ENCODE data around the gene SRP19. TPM values are rescaled to one million over a fixed set of nuclear protein-coding genes. Genes with fewer than 3 reads are reported as not detected.

SRP19 gene
- total and polyA plus RNA-seq, 9 of the 15 experiments (the other 6 are each of a cell fraction or from before 2014, with no cell fraction given) = 52.3 to 357 (median 146) TPM

DNA sequence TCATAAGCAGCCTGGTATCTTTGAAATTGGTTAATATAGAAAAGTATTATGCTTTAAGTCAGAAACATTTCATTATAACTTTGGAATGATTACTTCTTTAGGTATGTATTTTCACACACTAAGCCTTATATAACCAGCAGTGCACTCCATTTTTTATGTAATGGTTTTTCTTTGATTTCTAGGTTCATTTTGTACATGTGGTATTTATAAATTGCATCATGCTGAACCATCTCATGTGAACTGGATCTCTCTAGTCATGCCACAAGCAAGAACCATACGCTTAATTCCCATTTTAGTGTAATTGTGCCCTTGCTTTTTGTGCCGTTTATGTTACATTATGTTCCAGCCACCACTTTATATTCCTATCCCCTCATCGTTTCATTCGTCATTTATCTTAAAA, 38.6 kb upstream of the SRP19 start (continued):
- TF ChIP-seq, protein P1, sequence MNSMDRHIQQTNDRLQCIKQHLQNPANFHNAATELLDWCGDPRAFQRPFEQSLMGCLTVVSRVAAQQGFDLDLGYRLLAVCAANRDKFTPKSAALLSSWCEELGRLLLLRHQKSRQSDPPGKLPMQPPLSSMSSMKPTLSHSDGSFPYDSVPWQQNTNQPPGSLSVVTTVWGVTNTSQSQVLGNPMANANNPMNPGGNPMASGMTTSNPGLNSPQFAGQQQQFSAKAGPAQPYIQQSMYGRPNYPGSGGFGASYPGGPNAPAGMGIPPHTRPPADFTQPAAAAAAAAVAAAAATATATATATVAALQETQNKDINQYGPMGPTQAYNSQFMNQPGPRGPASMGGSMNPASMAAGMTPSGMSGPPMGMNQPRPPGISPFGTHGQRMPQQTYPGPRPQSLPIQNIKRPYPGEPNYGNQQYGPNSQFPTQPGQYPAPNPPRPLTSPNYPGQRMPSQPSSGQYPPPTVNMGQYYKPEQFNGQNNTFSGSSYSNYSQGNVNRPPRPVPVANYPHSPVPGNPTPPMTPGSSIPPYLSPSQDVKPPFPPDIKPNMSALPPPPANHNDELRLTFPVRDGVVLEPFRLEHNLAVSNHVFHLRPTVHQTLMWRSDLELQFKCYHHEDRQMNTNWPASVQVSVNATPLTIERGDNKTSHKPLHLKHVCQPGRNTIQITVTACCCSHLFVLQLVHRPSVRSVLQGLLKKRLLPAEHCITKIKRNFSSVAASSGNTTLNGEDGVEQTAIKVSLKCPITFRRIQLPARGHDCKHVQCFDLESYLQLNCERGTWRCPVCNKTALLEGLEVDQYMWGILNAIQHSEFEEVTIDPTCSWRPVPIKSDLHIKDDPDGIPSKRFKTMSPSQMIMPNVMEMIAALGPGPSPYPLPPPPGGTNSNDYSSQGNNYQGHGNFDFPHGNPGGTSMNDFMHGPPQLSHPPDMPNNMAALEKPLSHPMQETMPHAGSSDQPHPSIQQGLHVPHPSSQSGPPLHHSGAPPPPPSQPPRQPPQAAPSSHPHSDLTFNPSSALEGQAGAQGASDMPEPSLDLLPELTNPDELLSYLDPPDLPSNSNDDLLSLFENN (IDR thresholded peaks at IDR 0.05; ENCODE audit: low read depth in 2 of 2, low read length in 2 of 2) = no peak

DNA sequence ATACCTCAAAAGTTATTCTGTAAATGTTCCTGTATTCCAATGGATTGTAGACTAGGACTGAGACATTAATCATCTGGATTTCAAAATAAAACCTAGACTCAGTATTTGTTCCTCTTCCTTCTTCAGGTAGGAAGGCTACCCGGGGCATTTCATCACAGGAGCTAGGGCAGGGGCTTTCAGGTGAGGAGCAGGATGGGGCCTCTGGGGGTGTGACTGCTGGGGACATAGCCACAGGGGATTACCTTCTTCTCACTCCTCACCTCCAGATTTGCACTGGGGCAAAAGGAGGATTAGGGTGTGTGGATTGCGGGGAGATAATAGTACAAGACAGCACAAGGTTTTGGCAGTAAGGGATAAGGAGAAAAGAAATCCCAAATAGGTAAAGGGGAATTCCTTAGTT, 37.9 kb upstream of the SRP19 start:
- WGBS (ENCODE audit: insufficient coverage, low coverage, missing lambda C conversion rate) = 75% methylated on average over 2 of the region's 2 CpGs
- TF ChIP-seq, protein P2, sequence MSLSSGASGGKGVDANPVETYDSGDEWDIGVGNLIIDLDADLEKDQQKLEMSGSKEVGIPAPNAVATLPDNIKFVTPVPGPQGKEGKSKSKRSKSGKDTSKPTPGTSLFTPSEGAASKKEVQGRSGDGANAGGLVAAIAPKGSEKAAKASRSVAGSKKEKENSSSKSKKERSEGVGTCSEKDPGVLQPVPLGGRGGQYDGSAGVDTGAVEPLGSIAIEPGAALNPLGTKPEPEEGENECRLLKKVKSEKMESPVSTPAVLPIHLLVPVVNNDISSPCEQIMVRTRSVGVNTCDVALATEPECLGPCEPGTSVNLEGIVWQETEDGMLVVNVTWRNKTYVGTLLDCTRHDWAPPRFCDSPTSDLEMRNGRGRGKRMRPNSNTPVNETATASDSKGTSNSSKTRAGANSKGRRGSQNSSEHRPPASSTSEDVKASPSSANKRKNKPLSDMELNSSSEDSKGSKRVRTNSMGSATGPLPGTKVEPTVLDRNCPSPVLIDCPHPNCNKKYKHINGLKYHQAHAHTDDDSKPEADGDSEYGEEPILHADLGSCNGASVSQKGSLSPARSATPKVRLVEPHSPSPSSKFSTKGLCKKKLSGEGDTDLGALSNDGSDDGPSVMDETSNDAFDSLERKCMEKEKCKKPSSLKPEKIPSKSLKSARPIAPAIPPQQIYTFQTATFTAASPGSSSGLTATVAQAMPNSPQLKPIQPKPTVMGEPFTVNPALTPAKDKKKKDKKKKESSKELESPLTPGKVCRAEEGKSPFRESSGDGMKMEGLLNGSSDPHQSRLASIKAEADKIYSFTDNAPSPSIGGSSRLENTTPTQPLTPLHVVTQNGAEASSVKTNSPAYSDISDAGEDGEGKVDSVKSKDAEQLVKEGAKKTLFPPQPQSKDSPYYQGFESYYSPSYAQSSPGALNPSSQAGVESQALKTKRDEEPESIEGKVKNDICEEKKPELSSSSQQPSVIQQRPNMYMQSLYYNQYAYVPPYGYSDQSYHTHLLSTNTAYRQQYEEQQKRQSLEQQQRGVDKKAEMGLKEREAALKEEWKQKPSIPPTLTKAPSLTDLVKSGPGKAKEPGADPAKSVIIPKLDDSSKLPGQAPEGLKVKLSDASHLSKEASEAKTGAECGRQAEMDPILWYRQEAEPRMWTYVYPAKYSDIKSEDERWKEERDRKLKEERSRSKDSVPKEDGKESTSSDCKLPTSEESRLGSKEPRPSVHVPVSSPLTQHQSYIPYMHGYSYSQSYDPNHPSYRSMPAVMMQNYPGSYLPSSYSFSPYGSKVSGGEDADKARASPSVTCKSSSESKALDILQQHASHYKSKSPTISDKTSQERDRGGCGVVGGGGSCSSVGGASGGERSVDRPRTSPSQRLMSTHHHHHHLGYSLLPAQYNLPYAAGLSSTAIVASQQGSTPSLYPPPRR (CRISPR knock-in tag; IDR thresholded peaks at IDR 0.05; ENCODE audit: borderline replicate concordance) = no peak
- TF ChIP-seq SNIP1 (IDR thresholded peaks at IDR 0.05; ENCODE audit: low read depth) = no peak
- no peak for TF ChIP-seq PCBP1 (IDR thresholded peaks at IDR 0.05; ENCODE audit: low read depth, low read length, poor library complexity, severe bottlenecking)
- TF ChIP-seq ZNF217 (CRISPR knock-in tag; IDR thresholded peaks at IDR 0.05) = no peak
- Histone ChIP-seq H3K4me2 (ENCODE audit: insufficient read depth, low read length) (no peak overlapping the region), H3K4me1 (replicated peaks in 1 of 2; ENCODE audit: control insufficient read depth in 2 of 2, insufficient read depth in 2 of 2, low read length in 2 of 2) (no peaks in the 10 kb centered on the region), H3K9me3 (replicated peaks; ENCODE audit: control insufficient read depth, insufficient read depth, low read depth, low read length) (no peaks in the 10 kb centered on the region), H3K36me3 (ENCODE audit: control insufficient read depth, insufficient read depth, low read length) (peaks cover 58% of the 10 kb centered on the region), H3K27me3 (ENCODE audit: control insufficient read depth in 2 of 2, insufficient read depth in 2 of 2, low read length in 2 of 2) (no peaks in the 10 kb centered on the region), H3K79me2 (ENCODE audit: control insufficient read depth, insufficient read depth, low read length) (no peaks in the 10 kb centered on the region), H3K9ac (ENCODE audit: insufficient read depth in 1 of 2, low read depth in 2 of 2, low read length in 2 of 2) (no peak overlapping the region), H4K20me1 (replicated peaks; ENCODE audit: control insufficient read depth, insufficient read depth, low read length) (no peaks in the 10 kb centered on the region), H3K4me3 (no peak overlapping the region), H2AFZ (ENCODE audit: low read depth, low read length) (no peak overlapping the region), H3K9me1 (ENCODE audit: control insufficient read depth, insufficient read depth, low read length) (no peaks in the 10 kb centered on the region), H3K27ac (ENCODE audit: extremely low read depth, low read depth, low read length) (no peak overlapping the region)
- FAIRE-seq (no peak), ATAC-seq (no peak), DNase-seq (ENCODE audit: extremely low read depth in 1 of 4, low spot score in 3 of 4) (no peak)
- BruUV-seq (replicated peaks) = no TSS peak
- POLR2A ChIA-PET = interaction anchor here (0.6 kb wide), 1 partner anchor 17 kb away, joined by 4 read pairs; no protein-coding TSS in a partner anchor
- CTCF ChIA-PET (ENCODE audit: low intra/inter-chr PET ratio) = no interaction called here
- intact Hi-C loops (cut with micrococcal nuclease) (no loop called here), in situ Hi-C loops (cut with MboI) (no loop called here)
